ENCODE measurements around the gene VAV2.

VAV2 gene

GRCh38 chr9:133833388-133834025 lies 158.6 kb downstream of the VAV2 start:
- no peak for DNase-seq (ENCODE audit: low spot score)

- DNase-seq (ENCODE audit: low spot score) = no peak
Observed at GRCh38 chr9:133832877-133833276, 159.2 kb downstream of the VAV2 start.

DNA sequence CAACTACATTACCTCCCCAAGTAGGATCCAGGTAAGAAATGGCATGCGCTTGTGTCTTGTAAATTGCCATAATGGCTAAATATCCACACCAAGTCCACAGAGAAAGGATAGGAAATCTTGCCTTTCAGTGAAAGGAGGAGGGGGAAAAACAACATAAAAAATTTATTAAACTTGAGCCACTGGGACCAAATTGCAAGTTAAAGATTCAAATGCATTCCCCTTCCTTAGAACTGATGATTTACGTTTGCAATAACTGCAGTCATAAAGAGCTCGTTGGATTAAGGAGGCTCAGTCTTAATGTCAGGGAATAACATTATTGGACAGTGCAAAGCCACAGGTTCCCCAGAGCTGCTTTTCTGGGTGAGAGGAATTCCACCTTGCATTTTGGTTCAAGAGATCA lies 161.4 kb downstream of the VAV2 start:
- DNase-seq (ENCODE audit: low spot score) = no peak

DNA sequence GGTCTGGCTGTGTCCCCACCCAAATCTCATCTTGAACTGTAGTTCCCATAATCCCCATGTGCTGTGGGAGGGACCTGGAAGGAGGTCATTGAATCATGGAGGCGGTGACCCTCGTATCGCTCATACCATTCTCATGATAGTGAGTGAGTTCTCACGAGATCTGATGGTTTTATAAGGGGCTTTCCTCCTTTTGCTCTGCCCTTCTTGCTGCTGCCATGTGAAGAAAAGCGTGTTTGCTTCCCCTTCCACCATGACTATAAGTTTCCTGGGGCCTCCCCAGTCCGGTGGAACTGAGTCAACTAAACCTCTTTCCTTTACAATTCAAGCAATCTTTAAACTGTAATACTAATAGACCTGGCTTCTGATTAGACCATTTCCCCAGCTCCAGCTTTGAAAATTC lies 161.8 kb downstream of the VAV2 start:
- no peak for DNase-seq (ENCODE audit: low spot score)

- DNase-seq (ENCODE audit: low spot score) = no peak
Observed at GRCh38 chr9:133828338-133828997, 163.7 kb downstream of the VAV2 start.

DNA sequence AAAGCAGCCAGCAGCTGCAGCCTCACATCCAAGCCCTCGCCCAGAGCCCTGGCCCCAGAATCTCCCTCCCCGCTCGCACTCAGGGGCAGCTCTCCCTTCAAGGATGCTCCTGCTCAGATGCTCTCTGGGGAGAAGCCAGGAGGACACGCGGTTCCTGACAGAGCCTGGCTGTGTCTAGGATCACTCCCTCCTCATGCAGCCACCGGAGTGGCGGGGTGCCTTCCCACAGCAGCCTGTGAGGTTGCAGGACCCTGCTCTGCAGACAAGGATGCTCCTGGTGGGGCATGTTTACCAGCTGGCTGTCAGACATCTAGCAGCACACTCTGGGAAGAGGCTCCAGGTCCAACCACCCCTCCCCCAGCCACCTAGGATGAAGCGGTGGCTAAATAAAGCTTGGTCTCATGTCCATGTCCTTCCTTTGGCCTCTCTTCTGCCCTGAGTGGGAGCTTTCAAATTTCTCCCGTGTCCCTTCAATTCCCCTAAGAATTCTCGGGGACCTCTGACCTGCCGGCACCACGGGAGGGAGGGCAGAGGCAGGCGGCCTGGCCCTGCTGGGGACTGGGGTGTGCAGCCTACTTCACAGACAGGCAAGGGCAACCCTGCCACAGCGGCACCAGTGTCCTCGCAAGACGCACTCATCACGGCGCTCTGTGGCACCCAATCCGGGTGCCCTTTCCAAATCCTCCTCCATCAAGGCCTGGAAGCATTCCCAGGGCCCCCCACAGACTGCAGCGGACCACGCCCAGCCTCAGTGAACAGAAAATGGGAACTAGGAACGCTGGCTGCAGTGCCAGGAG lies 165.6 kb downstream of the VAV2 start:
- DNase-seq (ENCODE audit: low spot score) = no peak

- DNase-seq (ENCODE audit: low spot score) = no peak
Observed at GRCh38 chr9:133825555-133826218, 166.4 kb downstream of the VAV2 start.

DNA sequence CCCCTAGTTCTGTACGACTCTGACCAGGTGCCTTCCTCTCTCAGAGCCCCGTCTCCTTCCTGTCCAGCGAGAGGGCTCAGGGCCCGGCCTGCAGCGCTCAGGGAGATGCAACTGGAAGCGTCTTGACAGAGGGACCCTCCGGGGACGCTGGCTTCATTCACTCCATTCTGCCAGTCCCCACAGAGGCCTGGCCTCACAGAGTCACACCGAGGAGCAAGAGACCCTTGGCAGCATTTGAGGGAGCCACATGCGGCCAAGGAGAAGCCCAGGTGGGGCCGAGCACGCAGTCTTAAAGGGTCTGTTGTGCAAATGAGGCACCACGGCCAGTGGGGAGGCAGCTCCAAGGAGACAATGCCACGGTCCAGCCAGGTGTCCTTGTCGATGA lies 167.3 kb downstream of the VAV2 start:
- DNase-seq (ENCODE audit: low spot score) = no peak

GRCh38 chr9:133824106-133824801 lies 167.9 kb downstream of the VAV2 start:
- DNase-seq (ENCODE audit: low spot score) = no peak

DNA sequence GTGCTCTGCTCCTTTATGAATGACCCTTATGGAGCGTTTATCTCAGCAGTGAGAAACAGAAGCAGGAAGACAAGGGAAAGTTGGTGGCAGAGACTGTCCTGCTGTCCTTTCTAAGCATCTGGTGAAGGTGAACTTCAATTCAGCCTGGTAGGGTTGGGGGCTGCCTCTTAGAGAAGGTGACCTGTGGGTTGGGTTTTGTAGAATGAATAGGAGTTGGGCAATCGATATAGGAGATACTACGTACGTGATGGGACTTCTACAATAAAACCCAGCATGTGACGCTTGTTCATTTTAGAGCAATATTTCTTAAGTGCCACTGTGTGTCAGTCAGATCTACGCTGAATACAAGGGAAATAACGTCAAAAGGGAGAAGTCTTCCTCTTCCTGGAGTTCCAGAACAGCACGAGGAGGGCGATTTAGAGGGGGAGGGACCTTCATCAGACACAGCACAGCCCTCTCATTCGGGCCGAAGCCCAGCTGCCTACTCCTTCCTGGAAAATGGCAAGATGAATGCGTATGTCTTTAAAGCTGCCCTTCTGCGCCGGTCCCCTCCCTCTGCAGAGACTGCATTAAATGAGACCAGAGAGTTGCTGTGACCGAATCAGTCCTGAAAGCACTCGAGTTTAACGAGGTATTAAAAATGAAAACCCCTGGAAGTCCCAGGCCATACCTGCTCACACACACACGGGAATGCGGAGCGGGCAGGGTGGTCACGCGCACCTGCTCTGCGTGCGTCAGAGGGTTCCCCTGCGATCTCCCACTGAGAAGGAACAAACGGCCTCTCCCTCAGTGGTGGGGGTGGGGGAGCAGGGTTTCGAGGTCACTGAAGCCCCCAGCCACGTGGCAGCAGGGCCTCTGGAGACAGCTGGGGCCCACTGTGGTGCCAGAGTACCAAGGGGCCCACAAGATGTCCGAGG lies 168.7 kb downstream of the VAV2 start:
- DNase-seq (ENCODE audit: low spot score) = no peak

DNA sequence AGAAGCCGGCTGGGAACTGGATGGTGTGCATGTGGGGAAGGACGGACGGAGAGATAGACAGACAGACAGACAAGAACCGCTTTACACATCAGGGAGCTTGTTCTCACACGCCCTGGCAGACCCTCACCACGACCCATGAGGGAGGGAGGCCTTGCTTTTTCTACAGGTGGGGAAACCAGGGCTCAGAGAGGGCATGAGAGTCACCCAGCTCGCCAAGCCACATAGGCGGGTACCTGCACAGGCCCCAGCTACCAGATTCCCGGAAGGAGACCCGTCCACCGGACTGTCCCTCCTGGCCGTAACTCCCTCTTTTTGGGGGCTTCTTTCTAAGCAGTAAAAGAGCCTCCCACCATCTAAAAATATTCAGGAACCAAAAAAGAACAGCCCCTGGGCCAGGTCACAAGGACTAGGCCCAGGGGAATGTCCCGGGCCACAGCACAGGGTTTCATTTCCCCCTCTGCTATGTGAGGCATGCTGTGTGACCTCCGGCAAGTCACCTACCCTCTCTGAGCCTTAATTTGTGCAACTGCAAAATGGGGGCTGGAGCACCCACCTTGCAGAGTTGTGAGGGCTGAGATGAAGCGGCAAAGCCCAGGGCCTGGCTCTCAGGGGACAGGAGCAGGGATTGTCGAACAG lies 169.6 kb downstream of the VAV2 start:
- no peak for DNase-seq (ENCODE audit: low spot score)

DNA sequence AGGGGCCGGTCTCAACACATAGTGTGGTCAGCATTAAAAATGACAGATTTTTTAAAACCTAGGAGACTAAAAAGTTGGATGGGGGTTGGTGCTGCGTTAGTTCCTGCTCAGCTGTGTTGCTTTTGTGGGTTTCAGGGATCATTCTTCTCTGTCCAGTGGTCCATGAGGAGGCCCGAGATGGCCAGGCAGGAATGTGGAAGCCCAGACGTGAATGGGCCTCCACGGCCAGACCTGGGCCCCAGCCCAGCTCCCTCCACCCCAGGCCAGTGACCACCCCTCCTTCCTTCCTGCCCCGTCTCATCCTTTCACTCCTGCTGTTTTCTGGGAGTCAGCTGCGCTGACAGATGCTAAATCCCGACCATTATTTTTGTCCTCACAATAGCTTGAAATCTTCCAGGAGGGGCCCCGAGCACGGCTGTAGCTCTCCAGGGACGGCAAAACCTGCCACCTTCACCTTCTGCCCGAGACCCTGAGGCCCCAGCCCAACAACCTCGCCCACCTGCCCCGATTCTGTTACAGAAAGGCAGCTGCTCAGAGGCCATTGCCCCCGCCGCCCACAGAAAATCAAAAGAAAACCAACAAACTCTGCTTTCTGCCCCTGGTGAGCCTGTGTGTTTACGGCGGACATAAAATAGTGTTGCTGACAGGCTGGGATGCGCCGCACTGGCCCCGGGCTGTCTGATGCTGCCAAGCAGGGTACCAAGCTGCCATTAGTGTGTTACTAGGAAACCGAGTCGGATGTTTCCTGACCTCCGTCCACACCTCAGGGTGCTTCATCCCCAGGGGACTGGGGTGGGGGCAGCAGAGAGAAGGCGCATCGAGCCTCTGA lies 170.3 kb downstream of the VAV2 start:
- no peak for DNase-seq (ENCODE audit: low spot score)

DNA sequence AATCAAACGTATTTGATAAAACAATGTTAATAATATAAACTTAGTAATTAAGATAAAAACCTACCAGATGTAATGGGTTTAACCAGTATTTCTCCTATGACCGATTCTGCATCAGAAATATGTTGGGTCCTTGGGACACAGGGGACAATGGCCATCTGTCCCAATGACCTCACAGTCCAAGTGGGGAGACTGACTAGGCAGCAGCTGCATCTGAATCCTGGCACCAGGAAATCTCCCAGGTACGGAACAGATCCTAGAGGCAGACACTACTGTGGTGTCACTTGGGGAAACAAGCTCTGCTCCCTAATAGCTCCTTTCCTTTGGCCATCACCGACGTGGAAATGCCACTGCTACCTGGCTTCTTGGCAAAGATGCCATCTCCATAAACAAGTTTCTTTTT lies 172.2 kb downstream of the VAV2 start:
- DNase-seq (ENCODE audit: low spot score) = no peak

DNA sequence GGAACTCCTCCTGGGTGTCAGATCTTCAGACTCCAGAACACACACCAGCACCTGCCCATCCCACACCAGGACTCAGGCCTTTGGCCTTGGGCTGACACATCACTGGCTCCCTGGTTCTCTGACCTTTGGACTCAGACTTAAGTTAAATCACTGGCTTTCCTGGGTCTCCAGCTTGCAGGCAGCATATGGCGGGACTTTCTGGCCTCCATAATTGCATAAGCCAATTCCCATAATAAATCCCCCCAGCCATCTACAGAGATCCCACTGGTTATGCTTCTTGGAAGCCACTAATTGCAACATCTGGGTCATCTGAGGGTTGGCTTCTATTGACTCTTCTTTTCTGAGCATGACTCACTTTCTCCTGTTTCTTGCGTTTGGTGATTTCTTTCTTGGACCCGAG lies 173.7 kb downstream of the VAV2 start:
- DNase-seq (ENCODE audit: low spot score) = no peak

- DNase-seq (ENCODE audit: low spot score) = no peak
Observed at GRCh38 chr9:133815781-133816180, 176.3 kb downstream of the VAV2 start.

DNA sequence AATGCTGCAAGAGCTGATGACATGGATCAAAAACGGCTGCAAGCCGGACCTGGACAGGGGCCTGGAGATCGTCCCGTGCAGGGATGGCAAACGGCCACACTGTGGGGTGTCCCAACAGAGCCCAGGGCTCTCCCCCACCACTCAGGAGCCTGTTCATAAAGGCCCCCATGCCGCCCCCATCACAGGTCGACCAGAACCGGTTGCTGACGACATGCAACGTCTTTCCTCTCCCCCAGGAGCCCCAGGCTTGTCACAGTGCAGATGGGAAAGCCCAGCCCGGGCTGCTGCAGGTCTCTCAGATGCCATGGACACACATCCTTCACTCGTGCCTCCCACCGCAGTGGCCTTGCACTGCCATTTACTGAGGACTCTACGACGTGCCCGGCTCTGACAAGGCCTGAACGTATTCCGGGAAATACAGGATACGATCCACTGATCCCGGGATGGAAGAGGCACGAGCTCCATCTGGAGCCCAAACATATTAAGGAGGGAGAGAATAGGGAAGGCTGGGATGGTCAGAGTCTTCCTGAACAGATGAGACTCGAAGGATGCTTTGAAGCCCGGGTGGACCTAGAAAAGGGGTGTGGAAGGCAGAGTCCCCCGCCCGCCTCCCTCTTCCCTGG lies 177.4 kb downstream of the VAV2 start:
- DNase-seq (ENCODE audit: low spot score) = no peak

GRCh38 chr9:133813749-133814585 lies 178.2 kb downstream of the VAV2 start:
- no peak for DNase-seq (ENCODE audit: low spot score)
